Endothelial cell of umbilical vein (primary cell): Measurements from ENCODE around the gene TREX2. TPM values are rescaled to one million over a fixed set of nuclear protein-coding genes. Genes with fewer than 3 reads are reported as not detected.

Experiments
- BruUV-seq: library from RNA; stranded (reverse); fragments of 400-500 nt; replicated peaks from 2 replicates; lab custom pipeline; 2021; lab: Mats Ljungman, UMichigan
- CTCF ChIA-PET: fragments of 300-600, 350-600 bp; sonication (Branson Sonifier 250); formaldehyde crosslinking; loops from one replicate; lab custom pipeline; 2021; ENCODE audit warnings: antibody characterized with exemption, inconsistent platforms; lab: Charles Lee
- POLR2A ChIA-PET: fragments of 300-600, 350-600 bp; sonication (Branson Sonifier 250); formaldehyde crosslinking; loops from one replicate; lab custom pipeline; 2021; ENCODE audit warnings: antibody characterized with exemption, inconsistent platforms; lab: Charles Lee
- DNase-seq: peaks from one replicate; pipeline ENCODE4 v3.0.0-alpha.2; 2011; ENCODE audit warnings: low read depth, low spot score
- FAIRE-seq: peaks from 2 replicates; lab custom pipeline; 2011; peaks lifted over from hg19 to GRCh38; lab: Jason Lieb, UNC
- H2AFZ ChIP-seq: 2 replicates; pipeline ENCODE4 v1.6.0; 2012; ENCODE audit warnings: low read depth, low read length, control low read depth, inconsistent platforms
- H3K27ac ChIP-seq: 2 replicates; pipeline ENCODE4 v1.5.1; 2011; ENCODE audit warnings: low read depth, mild to moderate bottlenecking, control low read depth, low read length, moderate library complexity; ENCODE audit not compliant: insufficient read depth
- H3K27me3 ChIP-seq, 2 experiments: 2 replicates each; pipeline versions ENCODE4 v1.6.0 to v1.6.1; 2011; ENCODE audit warnings: low read length in 2 of 2, mixed read lengths in 1 of 2; ENCODE audit not compliant: control insufficient read depth in 2 of 2, insufficient read depth in 2 of 2
- H3K36me3 ChIP-seq, 2 experiments: 2 replicates in 1 of 2; 3 replicates in 1 of 2; pipeline ENCODE4 v1.5.1; 2011; ENCODE audit warnings: low read length in 2 of 2, mild to moderate bottlenecking in 1 of 2, moderate library complexity in 1 of 2; ENCODE audit not compliant: control insufficient read depth in 2 of 2, insufficient read depth in 2 of 2; ENCODE audit errors: extremely low read depth in 1 of 2
- H3K4me1 ChIP-seq: 3 replicates; pipeline ENCODE4 v1.5.1; 2011; ENCODE audit warnings: mild to moderate bottlenecking, low read length; ENCODE audit not compliant: control insufficient read depth, insufficient read depth; ENCODE audit errors: extremely low read depth
- H3K4me2 ChIP-seq: 2 replicates; pipeline ENCODE4 v1.6.1; 2011; ENCODE audit warnings: low read length, control low read depth, mixed read lengths; ENCODE audit not compliant: insufficient read depth
- H3K4me3 ChIP-seq, 3 experiments: fragments of 200-600 bp in 1 of 3; sonication (generic), shearing (Covaris generic) in 1 of 3; replicated peaks in 1 of 3; 2 replicates each; pipeline ENCODE4 v1.5.1; 2011 to 2016; ENCODE audit warnings: control low read depth in 3 of 3, low read length in 3 of 3, mild to moderate bottlenecking in 2 of 3, inconsistent platforms in 1 of 3, low read depth in 1 of 3, moderate library complexity in 1 of 3; ENCODE audit not compliant: insufficient read depth in 1 of 3
- H3K79me2 ChIP-seq: 2 replicates; pipeline ENCODE4 v1.6.0; 2012; ENCODE audit warnings: low read length, inconsistent platforms; ENCODE audit not compliant: control insufficient read depth, insufficient read depth
- H3K9ac ChIP-seq: replicated peaks from 2 replicates; pipeline ENCODE3; 2011; ENCODE audit warnings: low read length, control low read depth; ENCODE audit not compliant: insufficient read depth; ENCODE audit errors: extremely low read depth
- H3K9me1 ChIP-seq: replicated peaks from 3 replicates; pipeline ENCODE4 v1.6.0; 2011; ENCODE audit warnings: mild to moderate bottlenecking, low read length; ENCODE audit not compliant: control insufficient read depth, insufficient read depth; ENCODE audit errors: extremely low read depth
- H3K9me3 ChIP-seq: replicated peaks from 2 replicates; pipeline ENCODE4 v1.5.1; 2012; ENCODE audit warnings: low read length, inconsistent platforms; ENCODE audit not compliant: control insufficient read depth, insufficient read depth
- H4K20me1 ChIP-seq: replicated peaks from 2 replicates; pipeline ENCODE3; 2011; ENCODE audit warnings: mild to moderate bottlenecking, low read length; ENCODE audit not compliant: control insufficient read depth, insufficient read depth; ENCODE audit errors: extremely low read depth
- CTCF ChIP-seq, 2 donors: IDR thresholded peaks; 1 replicate in 1 of 2; 2 replicates in 1 of 2; pipeline ENCODE4 v1.5.1; 2011; ENCODE audit warnings: low read length in 2 of 2, mild to moderate bottlenecking in 2 of 2, moderate library complexity in 2 of 2, control low read depth in 1 of 2, inconsistent platforms in 1 of 2, low read depth in 1 of 2; ENCODE audit not compliant: insufficient read depth in 1 of 2; ENCODE audit errors: extremely low read depth in 1 of 2
- GATA2 ChIP-seq: IDR thresholded peaks from 2 replicates; pipeline ENCODE4 v1.7.0; 2011; ENCODE audit warnings: low read depth, mild to moderate bottlenecking, moderate library complexity, mixed read lengths, low read length; ENCODE audit not compliant: insufficient read length, insufficient read depth
- MYC ChIP-seq: IDR thresholded peaks from one replicate; pipeline ENCODE4 v1.6.1; 2011; ENCODE audit warnings: mild to moderate bottlenecking, low read depth, low read length
- dilution Hi-C: fragments of 300-500 bp; cut with MboI; formaldehyde crosslinking; loops from one replicate; pipeline ENCODE4 v1.15.0; 2019; ENCODE audit warnings: low sequenced_read_pairs; ENCODE audit not compliant: extremely low pct_ligation_motif_present
- intact Hi-C: fragments of 100-400 bp; cut with micrococcal nuclease; formaldehyde crosslinking; loops from one replicate; pipeline ENCODE4 v1.10.0; 2022
- polyA plus RNA-seq, 4 experiments: library from polyadenylated mRNA; depleted of rRNA in 3 of 4; stranded (reverse) in 3 of 4; unstranded in 1 of 4; fragments of >200 nt; gene quantifications; 2 replicates each; pipeline versions ENCODE4 v1.2.1 to v1.2.3, GENCODE V29; 2011 to 2012; ENCODE audit warnings: missing spikeins in 1 of 4
- total RNA-seq: library from RNA; stranded (reverse); gene quantifications from 2 replicates; pipeline ENCODE4 v1.2.3, GENCODE V29; 2021
- TF ChIP-seq, protein P1 (sequence below): IDR thresholded peaks from 2 replicates; pipeline ENCODE4 v1.6.1; 2011; ENCODE audit not compliant: insufficient read depth, insufficient read length

The TREX2 gene
- total and polyA plus RNA-seq, 2 donors (not counting 3 experiments of a cell fraction or from before 2014, with no cell fraction given) = 0.82 to 0.99 TPM

- Histone ChIP-seq H4K20me1 (no peaks in the 10 kb centered on the region), H3K9me1 (no peaks in the 10 kb centered on the region), H2AFZ (no peak overlapping the region), H3K9ac (no peak overlapping the region), H3K27me3 (no peaks in the 10 kb centered on the region), H3K4me2 (no peak overlapping the region), H3K4me1 (no peaks in the 10 kb centered on the region), H3K36me3 (no peaks in the 10 kb centered on the region), H3K27ac (no peak overlapping the region), H3K9me3 (no peaks in the 10 kb centered on the region), H3K79me2 (no peaks in the 10 kb centered on the region), H3K4me3 (no peak overlapping the region)
- no peak for TF ChIP-seq CTCF (IDR thresholded peaks at IDR 0.05; ENCODE audit: extremely low read depth in 1 of 2, insufficient read depth in 1 of 2, low read depth in 1 of 2, low read length in 2 of 2)
- TF ChIP-seq, protein P1, sequence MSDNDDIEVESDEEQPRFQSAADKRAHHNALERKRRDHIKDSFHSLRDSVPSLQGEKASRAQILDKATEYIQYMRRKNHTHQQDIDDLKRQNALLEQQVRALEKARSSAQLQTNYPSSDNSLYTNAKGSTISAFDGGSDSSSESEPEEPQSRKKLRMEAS = no peak
- dilution Hi-C loops = no loop called here
- DNase-seq (no peak), FAIRE-seq (no peak)
- BruUV-seq = no TSS peak
- ChIA-PET CTCF (interaction anchor here (1.1 kb wide), 1 partner anchor 21 kb away, joined by 4 read pairs; no protein-coding TSS in a partner anchor), POLR2A (no interaction called here)
- intact Hi-C loops = loop anchor here (10.0 kb wide), 1 partner anchor 405 kb away; no protein-coding TSS in a partner anchor
Observed at GRCh38 chrX:153439977-153440376, 5.9 kb downstream of the TREX2 start.

DNA sequence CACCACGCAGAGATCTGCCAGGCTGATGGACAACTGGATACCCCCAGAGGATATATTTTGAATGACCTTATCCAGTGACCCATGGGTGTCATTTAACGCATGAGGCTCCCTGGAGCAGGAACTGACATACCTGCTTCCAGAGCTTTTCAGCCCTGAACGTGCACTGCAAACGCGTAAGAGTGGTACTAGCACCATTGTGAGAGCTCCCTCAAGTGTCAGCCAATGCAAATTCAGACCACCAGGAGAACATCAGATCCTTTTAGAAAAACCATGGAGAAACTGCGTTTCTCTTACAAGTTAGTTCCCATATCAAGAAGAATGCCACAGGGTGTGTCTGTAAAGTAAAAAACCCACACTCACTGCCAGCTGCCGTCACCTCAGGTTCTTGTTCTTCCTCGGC is 7.3 kb downstream of the TREX2 start:
- Histone ChIP-seq H2AFZ (no peak overlapping the region), H3K9me3 (no peaks in the 10 kb centered on the region), H3K9me1 (no peaks in the 10 kb centered on the region), H3K4me1 (no peaks in the 10 kb centered on the region), H3K27me3 (no peaks in the 10 kb centered on the region), H3K9ac (no peak overlapping the region), H3K79me2 (no peaks in the 10 kb centered on the region), H3K4me2 (no peak overlapping the region), H3K4me3 (no peak overlapping the region), H4K20me1 (no peaks in the 10 kb centered on the region), H3K27ac (no peak overlapping the region), H3K36me3 (no peaks in the 10 kb centered on the region)
- BruUV-seq = no TSS peak
- TF ChIP-seq MYC (no peak), CTCF (IDR thresholded peaks at IDR 0.05; ENCODE audit: extremely low read depth in 1 of 2, insufficient read depth in 1 of 2, low read depth in 1 of 2, low read length in 2 of 2) (peak; percentile 5 to 16), GATA2 (no peak)
- DNase-seq (peak; percentile 16), FAIRE-seq (peak; percentile 88)
- dilution Hi-C loops (no loop called here), intact Hi-C loops (loop anchor here (10.0 kb wide), 1 partner anchor 404 kb away; no protein-coding TSS in a partner anchor)
- POLR2A ChIA-PET = no interaction called here
- CTCF ChIA-PET = interaction anchor here (0.7 to 2.4 kb wide), 7 partner anchors 15 to 497 kb away, joined by 3 to 14 read pairs (median 4); no protein-coding TSS in a partner anchor
